Measurements from ENCODE around the gene VWCE. TPM values are rescaled to one million over a fixed set of nuclear protein-coding genes. Genes with fewer than 3 reads are reported as not detected.

Gene VWCE
- polyA plus RNA-seq, 1 donor (not counting 4 experiments of a cell fraction or from before 2014, with no cell fraction given) = 0.30 TPM

DNA sequence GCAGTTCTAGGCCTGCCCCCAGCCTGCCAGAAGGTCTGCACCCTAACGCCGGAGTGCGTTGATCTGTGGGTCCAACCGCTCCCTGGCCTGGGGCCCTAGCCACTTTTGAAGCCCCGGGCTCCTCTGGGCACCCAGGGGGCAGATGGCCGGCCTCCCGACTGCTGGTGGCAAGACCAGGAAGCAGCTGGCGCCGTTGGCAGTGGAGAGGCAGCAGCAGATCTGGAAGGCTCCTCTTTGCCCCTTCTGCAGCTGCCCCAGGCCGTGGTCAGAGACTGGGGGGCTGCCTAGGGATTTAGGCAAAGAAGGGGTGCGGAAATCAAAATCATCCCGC lies 445 bp upstream of the VWCE start:
- Histone ChIP-seq H3K9ac (ENCODE audit: control insufficient read depth, extremely low read depth, insufficient read depth, low read length) (no peak overlapping the region), H3K36me3 (ENCODE audit: control insufficient read depth in 2 of 2, extremely low read depth in 1 of 2, insufficient read depth in 2 of 2, low read length in 2 of 2) (peaks cover 12 to 13% of the 10 kb centered on the region in 2 experiments), H3K79me2 (ENCODE audit: control insufficient read depth, insufficient read depth, low read length) (no peaks in the 10 kb centered on the region), H3K27ac (ENCODE audit: control insufficient read depth, insufficient read depth, low read length) (no peak overlapping the region), H3K4me1 (ENCODE audit: control insufficient read depth, extremely low read depth, insufficient read depth, low read length) (peaks cover 36% of the 10 kb centered on the region), H3K27me3 (ENCODE audit: control insufficient read depth, extremely low read depth, insufficient read depth, low read length) (peaks cover 14% of the 10 kb centered on the region), H3K9me3 (ENCODE audit: control insufficient read depth, low read depth, low read length) (no peaks in the 10 kb centered on the region), H4K20me1 (ENCODE audit: control insufficient read depth, extremely low read depth, insufficient read depth, low read length) (peaks cover 10% of the 10 kb centered on the region), H3K4me2 (ENCODE audit: control insufficient read depth, extremely low read depth, insufficient read depth, low read depth, low read length) (no peak overlapping the region), H3K4me3 (ENCODE audit: control insufficient read depth in 2 of 3, extremely low read depth in 1 of 3, insufficient read depth in 2 of 3, low read depth in 1 of 3, low read length in 3 of 3) (no peak overlapping the region), H2AFZ (ENCODE audit: control insufficient read depth, low read length) (no peak overlapping the region), H3K9me1 (ENCODE audit: control insufficient read depth, extremely low read depth, insufficient read depth, low read length) (peaks cover 3% of the 10 kb centered on the region)
- dilution Hi-C loops (cut with MboI; ENCODE audit: extremely low pct_ligation_motif_present, low sequenced_read_pairs) = no loop called here
- FAIRE-seq (no peak), DNase-seq (ENCODE audit: low read depth, low spot score) (no peak)
- no peak for TF ChIP-seq EZH2 (IDR thresholded peaks at IDR 0.05; ENCODE audit: low read length)
- TF ChIP-seq, protein P1, sequence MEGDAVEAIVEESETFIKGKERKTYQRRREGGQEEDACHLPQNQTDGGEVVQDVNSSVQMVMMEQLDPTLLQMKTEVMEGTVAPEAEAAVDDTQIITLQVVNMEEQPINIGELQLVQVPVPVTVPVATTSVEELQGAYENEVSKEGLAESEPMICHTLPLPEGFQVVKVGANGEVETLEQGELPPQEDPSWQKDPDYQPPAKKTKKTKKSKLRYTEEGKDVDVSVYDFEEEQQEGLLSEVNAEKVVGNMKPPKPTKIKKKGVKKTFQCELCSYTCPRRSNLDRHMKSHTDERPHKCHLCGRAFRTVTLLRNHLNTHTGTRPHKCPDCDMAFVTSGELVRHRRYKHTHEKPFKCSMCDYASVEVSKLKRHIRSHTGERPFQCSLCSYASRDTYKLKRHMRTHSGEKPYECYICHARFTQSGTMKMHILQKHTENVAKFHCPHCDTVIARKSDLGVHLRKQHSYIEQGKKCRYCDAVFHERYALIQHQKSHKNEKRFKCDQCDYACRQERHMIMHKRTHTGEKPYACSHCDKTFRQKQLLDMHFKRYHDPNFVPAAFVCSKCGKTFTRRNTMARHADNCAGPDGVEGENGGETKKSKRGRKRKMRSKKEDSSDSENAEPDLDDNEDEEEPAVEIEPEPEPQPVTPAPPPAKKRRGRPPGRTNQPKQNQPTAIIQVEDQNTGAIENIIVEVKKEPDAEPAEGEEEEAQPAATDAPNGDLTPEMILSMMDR (optimal IDR thresholded peaks at IDR 0.05 in 1 of 3, IDR thresholded peaks at IDR 0.05 in 1 of 3, conservative IDR thresholded peaks at IDR 0.05 in 1 of 3; ENCODE audit: extremely low read depth in 1 of 3, insufficient read depth in 2 of 3, low read length in 3 of 3) = no peak

DNA sequence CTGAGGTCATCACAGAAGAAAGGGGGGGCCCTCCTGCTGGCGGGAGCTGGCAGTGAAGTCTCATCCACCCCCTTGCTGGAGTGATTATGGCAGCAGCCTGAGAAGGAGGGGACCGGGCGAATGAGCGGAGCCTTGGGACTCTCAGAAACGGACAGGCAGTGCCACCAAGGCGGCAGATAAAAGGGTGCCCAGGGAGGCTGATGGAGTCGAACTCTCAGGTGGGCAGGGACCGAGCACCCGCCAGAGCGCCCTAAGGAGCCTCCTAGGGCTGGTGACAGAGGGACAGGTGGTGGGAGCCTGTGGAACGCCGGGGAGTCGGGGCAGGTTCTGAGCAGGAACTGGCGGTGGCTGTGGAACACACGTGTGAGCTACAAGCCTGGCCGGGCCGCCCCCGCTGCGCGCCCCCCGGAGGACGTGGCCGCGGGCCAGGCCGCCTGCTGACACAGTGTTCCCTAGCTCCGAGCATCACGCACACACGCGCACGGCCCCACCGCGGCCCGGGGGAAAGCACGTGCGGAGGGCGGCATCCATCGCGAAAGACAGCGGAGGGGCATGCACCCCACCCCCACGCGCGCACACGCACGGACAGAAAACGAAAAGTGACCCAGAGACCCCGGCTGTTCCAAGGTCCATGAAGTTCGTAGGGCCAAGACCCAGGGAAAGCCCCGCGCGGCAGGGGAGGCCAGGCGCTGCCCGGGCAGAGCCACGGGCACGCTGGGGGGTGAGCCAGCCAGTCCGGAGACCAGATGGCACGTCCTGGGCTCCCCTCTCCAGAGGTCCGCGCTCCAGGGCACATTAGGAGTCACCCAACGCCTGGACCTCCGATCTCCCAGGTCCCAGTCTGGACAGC lies 1.0 kb downstream of the VWCE start:
- Histone ChIP-seq H4K20me1 (ENCODE audit: control insufficient read depth, extremely low read depth, insufficient read depth, low read length) (peaks cover 10% of the 10 kb centered on the region), H3K36me3 (ENCODE audit: control insufficient read depth in 2 of 2, extremely low read depth in 1 of 2, insufficient read depth in 2 of 2, low read length in 2 of 2) (peaks cover 4 to 6% of the 10 kb centered on the region in 2 experiments), H3K79me2 (ENCODE audit: control insufficient read depth, insufficient read depth, low read length) (no peaks in the 10 kb centered on the region), H2AFZ (ENCODE audit: control insufficient read depth, low read length) (peak overlapping the region; percentile 81), H3K4me1 (ENCODE audit: control insufficient read depth, extremely low read depth, insufficient read depth, low read length) (peaks cover 36% of the 10 kb centered on the region), H3K9ac (ENCODE audit: control insufficient read depth, extremely low read depth, insufficient read depth, low read length) (peak overlapping the region; percentile 75), H3K4me3 (ENCODE audit: control insufficient read depth in 2 of 3, extremely low read depth in 1 of 3, insufficient read depth in 2 of 3, low read depth in 1 of 3, low read length in 3 of 3) (peak overlapping the region; percentile 32 to 67 (median 50)), H3K9me1 (ENCODE audit: control insufficient read depth, extremely low read depth, insufficient read depth, low read length) (peaks cover 3% of the 10 kb centered on the region), H3K9me3 (ENCODE audit: control insufficient read depth, low read depth, low read length) (no peaks in the 10 kb centered on the region), H3K27ac (ENCODE audit: control insufficient read depth, insufficient read depth, low read length) (no peak overlapping the region), H3K4me2 (ENCODE audit: control insufficient read depth, extremely low read depth, insufficient read depth, low read depth, low read length) (peak overlapping the region; percentile 92), H3K27me3 (ENCODE audit: control insufficient read depth, extremely low read depth, insufficient read depth, low read length) (peaks cover 14% of the 10 kb centered on the region)
- DNase-seq (ENCODE audit: low read depth, low spot score) (no peak), FAIRE-seq (no peak)
- TF ChIP-seq, protein P1 (optimal IDR thresholded peaks at IDR 0.05 in 1 of 3, IDR thresholded peaks at IDR 0.05 in 1 of 3, conservative IDR thresholded peaks at IDR 0.05 in 1 of 3; ENCODE audit: extremely low read depth in 1 of 3, insufficient read depth in 2 of 3, low read length in 3 of 3) = peak in 1 of 3 experiments; percentile 14
- no peak for TF ChIP-seq EZH2 (IDR thresholded peaks at IDR 0.05; ENCODE audit: low read length)
- dilution Hi-C loops (cut with MboI; ENCODE audit: extremely low pct_ligation_motif_present, low sequenced_read_pairs) = no loop called here

Data from keratinocyte (primary cell).